ENCODE results near the gene ATG2A.

ATG2A gene

DNA sequence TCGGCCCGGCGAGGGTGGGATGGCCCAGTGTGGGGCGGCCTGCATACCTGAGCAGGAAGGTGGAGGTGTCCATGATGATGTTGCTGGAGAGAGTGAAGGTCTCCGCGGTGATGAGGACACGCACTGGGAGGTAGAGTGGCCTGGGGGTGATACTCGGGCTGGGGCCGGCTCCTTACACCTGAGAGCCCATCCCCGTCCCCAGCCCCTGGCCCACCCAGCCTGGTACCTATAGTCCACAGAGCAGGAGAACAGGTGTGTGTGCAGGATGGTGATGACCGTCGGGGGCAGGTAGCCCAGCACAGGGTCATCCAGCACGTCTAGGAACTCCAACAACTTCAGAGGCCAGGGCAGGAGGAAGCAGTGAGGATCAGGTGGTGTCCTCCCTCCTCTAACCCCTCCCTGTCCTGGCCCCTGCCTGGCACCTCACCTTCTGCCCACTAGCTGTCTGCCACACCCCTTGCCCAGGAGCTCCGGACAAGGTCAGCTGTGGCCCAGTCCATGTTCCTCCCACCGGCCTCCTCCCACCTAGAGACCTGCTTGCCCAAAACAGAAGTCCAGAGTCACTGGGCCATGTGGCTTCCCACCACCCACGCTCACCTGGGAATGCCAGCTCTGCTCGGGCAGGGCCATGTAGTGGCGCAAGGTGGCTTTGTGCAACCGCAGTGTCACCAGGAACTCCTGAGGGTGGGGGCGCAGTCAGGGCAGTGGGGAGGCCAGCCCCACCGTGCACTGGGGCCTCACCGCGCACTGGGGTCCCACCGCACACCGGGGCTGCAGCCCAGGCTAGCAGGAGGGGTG, 11.3 kb downstream of the ATG2A start:
- no peaks in the 10 kb centered on the region for H3K4me1 ChIP-seq (ENCODE audit: control insufficient read depth in 2 of 2, insufficient read depth in 2 of 2, low read length in 2 of 2)
- H3K27me3 ChIP-seq (ENCODE audit: control insufficient read depth in 2 of 2, insufficient read depth in 2 of 2, low read length in 2 of 2): no peaks in the 10 kb centered on the region
- H3K9me3 ChIP-seq (ENCODE audit: control insufficient read depth in 2 of 2, low read length in 2 of 2): no peaks in the 10 kb centered on the region
- peaks cover 60 to 62% of the 10 kb centered on the region in 2 donors for H3K36me3 ChIP-seq (ENCODE audit: control insufficient read depth in 2 of 2, insufficient read depth in 2 of 2, low read length in 2 of 2)
- H3K4me3 ChIP-seq (ENCODE audit: low read length in 2 of 2): no peak overlapping the region
- H3K27ac ChIP-seq (ENCODE audit: low read depth in 2 of 2, low read length in 2 of 2): no peak overlapping the region
- no peak overlapping the region for H3K9ac ChIP-seq (ENCODE audit: low read depth in 1 of 2, low read length in 2 of 2)

DNA sequence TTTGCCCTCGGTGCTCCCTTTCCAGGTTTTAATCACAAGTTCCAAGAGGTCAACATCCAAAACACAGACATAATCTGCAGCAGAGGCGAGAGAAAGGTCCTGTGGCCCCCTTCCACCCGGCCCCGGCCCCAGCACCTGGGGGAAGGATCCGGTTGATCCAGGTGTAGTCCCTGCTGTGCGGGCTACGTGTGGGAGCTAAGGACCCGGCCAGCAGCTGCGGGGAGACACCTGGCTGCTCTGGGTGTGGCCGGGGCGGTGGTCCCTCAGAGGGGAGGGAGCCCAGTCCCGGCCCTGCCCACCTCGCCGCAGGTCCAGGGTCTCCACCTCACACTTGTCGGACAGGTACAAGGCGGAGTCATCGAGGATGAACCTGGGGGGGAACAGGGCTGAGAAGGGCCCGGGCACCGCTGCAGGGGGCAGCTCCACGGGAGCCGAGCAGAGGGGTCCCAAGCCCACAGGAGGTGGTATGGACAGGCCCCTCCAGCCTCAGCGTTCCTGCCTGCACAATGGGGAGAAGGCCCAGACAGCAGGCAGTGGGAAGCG, 13.6 kb downstream of the ATG2A start:
- peaks cover 44 to 61% of the 10 kb centered on the region in 2 donors for H3K36me3 ChIP-seq (ENCODE audit: control insufficient read depth in 2 of 2, insufficient read depth in 2 of 2, low read length in 2 of 2)
- H3K27ac ChIP-seq (ENCODE audit: low read depth in 2 of 2, low read length in 2 of 2): no peak overlapping the region
- no peaks in the 10 kb centered on the region for H3K9me3 ChIP-seq (ENCODE audit: control insufficient read depth in 2 of 2, low read length in 2 of 2)
- H3K4me3 ChIP-seq (ENCODE audit: low read length in 2 of 2): no peak overlapping the region
- no peaks in the 10 kb centered on the region for H3K4me1 ChIP-seq (ENCODE audit: control insufficient read depth in 2 of 2, insufficient read depth in 2 of 2, low read length in 2 of 2)
- no peaks in the 10 kb centered on the region for H3K27me3 ChIP-seq (ENCODE audit: control insufficient read depth in 2 of 2, insufficient read depth in 2 of 2, low read length in 2 of 2)
- H3K9ac ChIP-seq (ENCODE audit: low read depth in 1 of 2, low read length in 2 of 2): no peak overlapping the region

- peaks cover 50 to 64% of the 10 kb centered on the region in 2 donors for H3K36me3 ChIP-seq (ENCODE audit: control insufficient read depth in 2 of 2, insufficient read depth in 2 of 2, low read length in 2 of 2)
- H3K9me3 ChIP-seq (ENCODE audit: control insufficient read depth in 2 of 2, low read length in 2 of 2): no peaks in the 10 kb centered on the region
- no peak overlapping the region for H3K9ac ChIP-seq (ENCODE audit: low read depth in 1 of 2, low read length in 2 of 2)
- no peaks in the 10 kb centered on the region for H3K4me1 ChIP-seq (ENCODE audit: control insufficient read depth in 2 of 2, insufficient read depth in 2 of 2, low read length in 2 of 2)
- no peaks in the 10 kb centered on the region for H3K27me3 ChIP-seq (ENCODE audit: control insufficient read depth in 2 of 2, insufficient read depth in 2 of 2, low read length in 2 of 2)
- no peak overlapping the region for H3K27ac ChIP-seq (ENCODE audit: low read depth in 2 of 2, low read length in 2 of 2)
- no peak overlapping the region for H3K4me3 ChIP-seq (ENCODE audit: low read length in 2 of 2)
Observed at GRCh38 chr11:64902102-64902900, 14.7 kb downstream of the ATG2A start.

DNA sequence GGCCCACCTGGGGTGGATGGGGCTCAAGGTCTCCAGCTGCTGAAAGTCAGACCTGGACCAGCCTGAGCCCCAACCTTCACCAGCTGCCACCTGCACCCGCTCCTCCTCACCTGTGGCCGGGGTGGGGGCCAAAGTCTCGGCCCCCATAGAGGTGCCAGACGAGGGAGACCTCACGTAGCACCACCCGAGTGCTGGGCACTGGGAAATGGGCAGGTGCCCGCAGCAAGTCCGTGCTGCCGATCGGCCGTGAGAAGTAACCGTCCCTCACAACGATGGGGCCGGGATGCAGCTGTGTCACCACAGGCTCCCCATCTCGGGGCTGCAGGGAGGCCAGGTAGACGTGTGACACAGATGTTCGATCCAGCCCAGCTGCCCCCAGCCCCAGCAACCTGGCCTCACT, 16.2 kb downstream of the ATG2A start:
- Histone ChIP-seq H3K4me1 (ENCODE audit: control insufficient read depth in 2 of 2, insufficient read depth in 2 of 2, low read length in 2 of 2) (no peaks in the 10 kb centered on the region), H3K27me3 (ENCODE audit: control insufficient read depth in 2 of 2, insufficient read depth in 2 of 2, low read length in 2 of 2) (no peaks in the 10 kb centered on the region), H3K36me3 (ENCODE audit: control insufficient read depth in 2 of 2, insufficient read depth in 2 of 2, low read length in 2 of 2) (peaks cover 40 to 49% of the 10 kb centered on the region in 2 donors), H3K9ac (ENCODE audit: low read depth in 1 of 2, low read length in 2 of 2) (no peak overlapping the region), H3K9me3 (ENCODE audit: control insufficient read depth in 2 of 2, low read length in 2 of 2) (no peaks in the 10 kb centered on the region), H3K4me3 (ENCODE audit: low read length in 2 of 2) (no peak overlapping the region), H3K27ac (ENCODE audit: low read depth in 2 of 2, low read length in 2 of 2) (no peak overlapping the region)

DNA sequence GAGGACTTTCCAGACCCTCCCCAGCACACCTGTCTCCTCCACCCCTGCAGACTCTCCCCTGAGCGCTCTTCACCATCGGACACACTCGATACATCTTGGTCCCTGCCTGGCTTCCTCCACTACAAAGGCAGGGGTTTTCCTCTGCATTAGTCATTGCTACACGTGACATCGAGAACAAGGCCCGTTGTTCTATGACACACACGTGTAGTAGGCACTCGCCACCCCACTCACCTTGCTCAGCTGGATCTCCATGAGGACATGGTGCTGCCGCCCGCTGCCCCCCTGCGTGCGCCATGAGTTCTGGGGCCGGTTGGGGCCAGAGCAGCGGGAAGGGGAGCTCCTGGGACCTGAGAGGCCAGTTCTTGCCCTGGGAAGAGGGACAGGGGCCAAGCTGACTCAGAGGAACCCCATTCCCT, 16.7 kb downstream of the ATG2A start:
- Histone ChIP-seq H3K36me3 (ENCODE audit: control insufficient read depth in 2 of 2, insufficient read depth in 2 of 2, low read length in 2 of 2) (peaks cover 36 to 44% of the 10 kb centered on the region in 2 donors), H3K27me3 (ENCODE audit: control insufficient read depth in 2 of 2, insufficient read depth in 2 of 2, low read length in 2 of 2) (no peaks in the 10 kb centered on the region), H3K4me1 (ENCODE audit: control insufficient read depth in 2 of 2, insufficient read depth in 2 of 2, low read length in 2 of 2) (no peaks in the 10 kb centered on the region), H3K27ac (ENCODE audit: low read depth in 2 of 2, low read length in 2 of 2) (no peak overlapping the region), H3K4me3 (ENCODE audit: low read length in 2 of 2) (no peak overlapping the region), H3K9ac (ENCODE audit: low read depth in 1 of 2, low read length in 2 of 2) (no peak overlapping the region), H3K9me3 (ENCODE audit: control insufficient read depth in 2 of 2, low read length in 2 of 2) (no peaks in the 10 kb centered on the region)

DNA sequence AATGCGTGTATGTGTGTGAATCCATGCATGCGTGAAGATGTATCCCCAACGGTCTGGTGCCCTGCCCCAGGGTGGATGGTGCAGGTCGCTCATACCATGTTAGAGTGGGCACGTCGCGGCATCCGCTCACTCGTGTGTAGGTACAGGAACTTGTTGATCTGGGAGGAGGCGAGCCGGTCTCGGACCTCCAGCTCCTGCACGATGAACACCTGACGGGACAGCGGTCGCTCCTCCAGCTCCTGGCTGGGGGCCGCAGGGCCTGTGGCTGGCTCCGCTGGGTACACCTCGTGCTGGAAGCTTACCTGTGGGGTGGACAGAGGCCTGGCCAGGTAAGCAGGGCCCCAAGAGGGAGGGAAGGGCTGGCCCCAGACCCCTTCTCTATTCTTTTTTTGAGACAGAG, 18.5 kb downstream of the ATG2A start:
- Histone ChIP-seq H3K27me3 (ENCODE audit: control insufficient read depth in 2 of 2, insufficient read depth in 2 of 2, low read length in 2 of 2) (no peaks in the 10 kb centered on the region), H3K4me3 (ENCODE audit: low read length in 2 of 2) (no peak overlapping the region), H3K36me3 (ENCODE audit: control insufficient read depth in 2 of 2, insufficient read depth in 2 of 2, low read length in 2 of 2) (peaks cover 31 to 42% of the 10 kb centered on the region in 2 donors), H3K4me1 (ENCODE audit: control insufficient read depth in 2 of 2, insufficient read depth in 2 of 2, low read length in 2 of 2) (peaks cover 10 to 13% of the 10 kb centered on the region in 2 donors), H3K9ac (ENCODE audit: low read depth in 1 of 2, low read length in 2 of 2) (no peak overlapping the region), H3K27ac (ENCODE audit: low read depth in 2 of 2, low read length in 2 of 2) (no peak overlapping the region), H3K9me3 (ENCODE audit: control insufficient read depth in 2 of 2, low read length in 2 of 2) (no peaks in the 10 kb centered on the region)

- H3K4me3 ChIP-seq (ENCODE audit: low read length in 2 of 2): no peak overlapping the region
- H3K9me3 ChIP-seq (ENCODE audit: control insufficient read depth in 2 of 2, low read length in 2 of 2): no peaks in the 10 kb centered on the region
- H3K27me3 ChIP-seq (ENCODE audit: control insufficient read depth in 2 of 2, insufficient read depth in 2 of 2, low read length in 2 of 2): no peaks in the 10 kb centered on the region
- peaks cover 13 to 14% of the 10 kb centered on the region in 2 donors for H3K4me1 ChIP-seq (ENCODE audit: control insufficient read depth in 2 of 2, insufficient read depth in 2 of 2, low read length in 2 of 2)
- no peak overlapping the region for H3K9ac ChIP-seq (ENCODE audit: low read depth in 1 of 2, low read length in 2 of 2)
- H3K36me3 ChIP-seq (ENCODE audit: control insufficient read depth in 2 of 2, insufficient read depth in 2 of 2, low read length in 2 of 2): peaks cover 29 to 38% of the 10 kb centered on the region in 2 donors
- no peak overlapping the region for H3K27ac ChIP-seq (ENCODE audit: low read depth in 2 of 2, low read length in 2 of 2)
Observed at GRCh38 chr11:64898076-64898445, 18.9 kb downstream of the ATG2A start.

DNA sequence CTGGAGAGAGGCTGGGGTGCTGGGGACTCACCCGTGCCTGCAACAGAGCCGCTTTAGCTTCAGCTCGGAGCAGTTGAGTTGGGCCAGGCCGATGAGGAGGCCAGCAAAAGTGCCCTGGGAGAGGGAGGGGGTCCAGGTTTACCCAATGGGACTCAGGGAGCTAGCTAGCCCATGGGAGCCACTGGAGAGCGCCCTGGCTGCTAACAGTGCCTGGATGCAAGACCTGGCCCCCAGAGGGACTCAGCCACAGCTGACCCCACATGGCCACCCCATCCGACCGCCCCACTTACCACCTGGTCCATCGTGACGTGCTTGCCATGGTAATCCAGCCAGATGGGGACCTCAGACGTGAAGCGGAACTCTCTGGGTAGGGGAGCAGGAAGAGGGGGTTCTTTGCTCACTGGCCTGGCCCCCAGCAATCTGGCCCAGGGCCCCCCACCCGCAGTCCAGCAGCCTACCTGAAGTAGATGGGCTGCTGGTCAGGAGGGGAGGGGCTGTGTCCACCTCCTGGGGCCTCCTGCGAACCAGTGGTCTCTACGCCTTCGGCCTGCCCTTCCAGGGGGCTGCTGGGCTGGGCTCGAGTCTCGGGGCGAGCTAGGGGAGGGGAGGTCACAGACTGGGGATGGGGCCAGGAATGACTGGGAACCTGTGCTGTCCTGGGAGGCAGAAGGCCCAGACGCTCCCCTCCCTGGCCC, 19.5 kb downstream of the ATG2A start:
- Histone ChIP-seq H3K27ac (ENCODE audit: low read depth in 2 of 2, low read length in 2 of 2) (no peak overlapping the region), H3K9me3 (ENCODE audit: control insufficient read depth in 2 of 2, low read length in 2 of 2) (no peaks in the 10 kb centered on the region), H3K36me3 (ENCODE audit: control insufficient read depth in 2 of 2, insufficient read depth in 2 of 2, low read length in 2 of 2) (peaks cover 25 to 33% of the 10 kb centered on the region in 2 donors), H3K27me3 (ENCODE audit: control insufficient read depth in 2 of 2, insufficient read depth in 2 of 2, low read length in 2 of 2) (no peaks in the 10 kb centered on the region), H3K9ac (ENCODE audit: low read depth in 1 of 2, low read length in 2 of 2) (no peak overlapping the region), H3K4me1 (ENCODE audit: control insufficient read depth in 2 of 2, insufficient read depth in 2 of 2, low read length in 2 of 2) (peaks cover 13 to 14% of the 10 kb centered on the region in 2 donors), H3K4me3 (ENCODE audit: low read length in 2 of 2) (no peak overlapping the region)

DNA sequence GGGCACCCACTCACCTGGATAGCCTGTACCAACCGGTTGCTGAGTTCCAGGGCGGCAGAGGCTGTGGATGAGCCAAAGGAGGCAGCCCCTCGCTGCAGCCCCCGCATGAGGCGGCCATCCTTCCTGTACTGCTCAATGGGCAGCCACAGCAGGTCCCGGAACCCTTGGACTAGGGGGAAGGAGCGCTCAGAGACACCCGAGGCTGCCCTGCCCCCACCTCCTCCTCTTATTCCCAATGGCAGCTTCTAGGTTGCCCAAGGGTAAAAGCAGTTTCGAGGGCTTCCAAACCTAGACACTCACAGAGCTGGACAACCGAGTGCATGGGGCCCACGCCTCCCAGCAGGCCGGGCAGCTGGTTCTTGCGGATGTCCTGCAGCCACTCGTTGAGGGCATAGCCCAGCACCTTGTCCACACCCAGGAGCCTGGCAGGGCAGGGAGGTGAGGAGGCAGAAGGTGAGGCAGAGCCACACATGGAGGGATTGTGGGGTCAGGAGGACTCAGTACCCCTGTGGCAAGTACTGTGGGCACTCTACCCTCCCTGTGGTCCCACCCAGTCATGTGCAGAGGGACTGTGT, 20.5 kb downstream of the ATG2A start:
- no peak overlapping the region for H3K4me3 ChIP-seq (ENCODE audit: low read length in 2 of 2)
- H3K9me3 ChIP-seq (ENCODE audit: control insufficient read depth in 2 of 2, low read length in 2 of 2): no peaks in the 10 kb centered on the region
- no peak overlapping the region for H3K27ac ChIP-seq (ENCODE audit: low read depth in 2 of 2, low read length in 2 of 2)
- H3K4me1 ChIP-seq (ENCODE audit: control insufficient read depth in 2 of 2, insufficient read depth in 2 of 2, low read length in 2 of 2): peaks cover 13 to 14% of the 10 kb centered on the region in 2 donors
- H3K27me3 ChIP-seq (ENCODE audit: control insufficient read depth in 2 of 2, insufficient read depth in 2 of 2, low read length in 2 of 2): no peaks in the 10 kb centered on the region
- peaks cover 26 to 34% of the 10 kb centered on the region in 2 donors for H3K36me3 ChIP-seq (ENCODE audit: control insufficient read depth in 2 of 2, insufficient read depth in 2 of 2, low read length in 2 of 2)
- H3K9ac ChIP-seq (ENCODE audit: low read depth in 1 of 2, low read length in 2 of 2): no peak overlapping the region

All from mucosa of rectum (tissue), 2 donors.